ENCODE results near the gene TRPC4AP. TPM values are rescaled to one million over a fixed set of nuclear protein-coding genes. Genes with fewer than 3 reads are reported as not detected.

The TRPC4AP gene
- total and polyA plus RNA-seq, 2 of the 8 experiments (the other 6 are each of a cell fraction or from before 2014, with no cell fraction given) = 73.1 to 74.8 TPM

GRCh38 chr20:34997774-34998173 is 94.8 kb downstream of the TRPC4AP start:
- no peak for TF ChIP-seq POLR2A (IDR thresholded peaks at IDR 0.05; ENCODE audit: control extremely low read depth in 1 of 2, low read depth in 2 of 2, low read length in 2 of 2)
- Histone ChIP-seq H4K91ac (replicated peaks; ENCODE audit: insufficient read length, low read length) (no peak overlapping the region), H3K14ac (ENCODE audit: insufficient read length) (no peak overlapping the region), H3K18ac (ENCODE audit: extremely low read depth, low read length) (no peak overlapping the region), H3K4me3 (ENCODE audit: extremely low read depth in 1 of 4, insufficient read depth in 2 of 4, low read depth in 3 of 4, low read length in 4 of 4) (no peak overlapping the region), H3K4me2 (ENCODE audit: insufficient read depth in 1 of 2, low read depth in 2 of 2, low read length in 2 of 2) (no peak overlapping the region), H3K79me2 (ENCODE audit: control insufficient read depth in 1 of 2, insufficient read depth in 2 of 2, low read length in 2 of 2) (no peaks in the 10 kb centered on the region), H4K5ac (ENCODE audit: insufficient read length, low read depth, low read length) (no peak overlapping the region), H3K56ac (replicated peaks; ENCODE audit: insufficient read length, low read depth, low read length) (no peak overlapping the region), H2BK15ac (ENCODE audit: low read length) (0 out of 2 replicates have a peak overlapping the region, but pooled peaks have one; percentile 16), H3K36me3 (ENCODE audit: control insufficient read depth in 2 of 4, insufficient read depth in 4 of 4, low read length in 3 of 4) (peaks cover 4 to 20% (median 13%) of the 10 kb centered on the region in 4 experiments; a peak in 5 of 8 replicates), H3K23me2 (ENCODE audit: low read depth, low read length) (no peaks in the 10 kb centered on the region; the same call in 1 of the 2 replicates), H3K4ac (replicated peaks; ENCODE audit: insufficient read length, low read depth, low read length) (no peak overlapping the region), H2AK5ac (ENCODE audit: low read depth, low read length) (no peak overlapping the region), H2AFZ (ENCODE audit: low read length) (no peak overlapping the region), H3K4me1 (replicated peaks in 1 of 4; ENCODE audit: control insufficient read depth in 3 of 4, insufficient read depth in 4 of 4, low read length in 3 of 4) (peaks cover 0 to 2% (median 0%) of the 10 kb centered on the region in 4 experiments; a peak in 2 of 7 replicates), H2BK5ac (ENCODE audit: low read depth, low read length) (0 out of 2 replicates have a peak overlapping the region, but pooled peaks have one; percentile 35), H3K9me3 (ENCODE audit: insufficient read depth in 2 of 2, low read depth in 1 of 2, low read length in 1 of 2) (no peaks in the 10 kb centered on the region), H2BK20ac (ENCODE audit: low read length) (0 out of 2 replicates have a peak overlapping the region, but pooled peaks have one; percentile 61), H3K23ac (ENCODE audit: insufficient read length) (no peak overlapping the region), H2BK12ac (ENCODE audit: low read depth, low read length) (no peak overlapping the region), H3K9ac (replicated peaks in 1 of 4; ENCODE audit: extremely low read depth in 1 of 4, low read depth in 3 of 4, low read length in 3 of 4) (no peak overlapping the region), H4K8ac (ENCODE audit: extremely low read depth, insufficient read depth, low read length) (no peak overlapping the region; the same call in 1 of the 2 replicates), H2BK120ac (replicated peaks; ENCODE audit: low read depth, low read length) (no peak overlapping the region), H3K27ac (ENCODE audit: low read depth, low read length) (no peak overlapping the region), H4K20me1 (replicated peaks in 1 of 2; ENCODE audit: control insufficient read depth in 1 of 2, insufficient read depth in 2 of 2, low read length in 2 of 2) (peaks cover 3 to 9% of the 10 kb centered on the region in 2 experiments), H3K27me3 (replicated peaks in 1 of 4; ENCODE audit: control insufficient read depth in 3 of 4, extremely low read depth in 1 of 4, insufficient read depth in 3 of 4, low read length in 3 of 4) (no peaks in the 10 kb centered on the region), H3K79me1 (ENCODE audit: low read depth, low read length) (no peaks in the 10 kb centered on the region)
- ChIA-PET POLR2A (ENCODE audit: partially characterized antibody) (interaction anchor here (1.1 to 1.4 kb wide), 4 partner anchors 8 to 19 kb away, joined by 3 to 4 read pairs (median 3); no protein-coding TSS in a partner anchor), CTCF (ENCODE audit: partially characterized antibody) (interaction anchor here (0.7 to 4.7 kb wide), 15 partner anchors 13 to 271 kb away, joined by 3 to 64 read pairs (median 4); partner anchors contain the start of genes ACSS2 and GGT7)
- WGBS, 2 experiments (ENCODE audit: extremely low coverage in 1 of 2, insufficient coverage in 1 of 2, insufficient read length in 1 of 2, insufficient replicate concordance in 2 of 2, low coverage in 1 of 2, low lambda C conversion rate in 2 of 2, missing lambda C conversion rate in 1 of 2) = 97% methylated on average over 2 of the region's 2 CpGs; no CpG with 5 or more reads in 1 of the 2 experiments
- DNase-seq (ENCODE audit: low read depth in 1 of 2, low spot score in 2 of 2) (no peak), FAIRE-seq (no peak)

All from H1 (cell line).